ENCODE measurements around the gene ZFP1. TPM values are rescaled to one million over a fixed set of nuclear protein-coding genes. Genes with fewer than 3 reads are reported as not detected.

ZFP1 gene
- polyA plus RNA-seq, 10 donors, result 11.7 to 15.2 (median 12.9) TPM

Other genes with a start within 250 kb of the ZFP1 start
- gene WDR59, start 163.4 kb upstream of the ZFP1 start, polyA plus RNA-seq (ENCODE audit: insufficient read length in 10 of 10), result 10 to 100 TPM; 32.0 to 61.8 (median 44.8) TPM
- 10 to 100 TPM; 34.0 to 51.6 (median 38.9) TPM for gene ZNRF1, start 149.5 kb upstream of the ZFP1 start, polyA plus RNA-seq (ENCODE audit: insufficient read length in 10 of 10)
- gene LDHD, start 31.7 kb upstream of the ZFP1 start, polyA plus RNA-seq (ENCODE audit: insufficient read length in 10 of 10), result 1 to 10 TPM; 1.1 to 4.0 (median 2.0) TPM
- gene CTRB2, start 58.6 kb downstream of the ZFP1 start, polyA plus RNA-seq (ENCODE audit: insufficient read length in 10 of 10), result under 1 TPM in 6 of 10 donors, not detected in 4; 0.19 to 0.27 (median 0.22) TPM
- under 1 TPM in 5 of 10 donors, not detected in 5; 0.22 to 0.74 (median 0.39) TPM for gene CTRB1, start 70.5 kb downstream of the ZFP1 start, polyA plus RNA-seq (ENCODE audit: insufficient read length in 10 of 10)
- gene BCAR1, start 103.1 kb downstream of the ZFP1 start, polyA plus RNA-seq (ENCODE audit: insufficient read length in 10 of 10), result 10 to 100 TPM; 37.2 to 55.5 (median 44.1) TPM